Epidermal melanocyte (primary cell): Measurements from ENCODE around the gene FAM13A.
"Not testable (repeated sequence)": the region's sequence is repeated elsewhere in the genome, so short reads cannot be mapped to it uniquely, and the experiment has no call there.

Experiments
- DNase-seq: peaks from one replicate; pipeline ENCODE4 v3.0.0; 2011; ENCODE audit warnings: low spot score; ENCODE audit not compliant: insufficient read length

The FAM13A gene

GRCh38 chr4:88853583-88853982, 203.4 kb downstream of the FAM13A start:
- not testable (repeated sequence) for DNase-seq

GRCh38 chr4:88846206-88846790, 210.7 kb downstream of the FAM13A start:
- DNase-seq = no peak

GRCh38 chr4:88843067-88843685, 213.8 kb downstream of the FAM13A start:
- no peak for DNase-seq

- DNase-seq = no peak
These were observed 215.3 kb downstream of the FAM13A start for GRCh38 chr4:88841635-88842034.

GRCh38 chr4:88836216-88836615, 220.8 kb downstream of the FAM13A start:
- no peak for DNase-seq

GRCh38 chr4:88831031-88831430, 226.0 kb downstream of the FAM13A start:
- no peak for DNase-seq

- DNase-seq = no peak
These were observed 226.4 kb downstream of the FAM13A start for GRCh38 chr4:88830598-88830997.

GRCh38 chr4:88828842-88829571, 228.0 kb downstream of the FAM13A start:
- no peak for DNase-seq

GRCh38 chr4:88827442-88827841, 229.5 kb downstream of the FAM13A start:
- no peak for DNase-seq

GRCh38 chr4:88826771-88827170, 230.2 kb downstream of the FAM13A start:
- no peak for DNase-seq

- DNase-seq = no peak
These were observed 231.1 kb downstream of the FAM13A start for GRCh38 chr4:88825931-88826330.

- DNase-seq = peak; percentile 40
These were observed 233.7 kb downstream of the FAM13A start for GRCh38 chr4:88823058-88823919.

- no peak for DNase-seq
These were observed 234.8 kb downstream of the FAM13A start for GRCh38 chr4:88822034-88822789.

GRCh38 chr4:88821522-88821921, 235.5 kb downstream of the FAM13A start:
- DNase-seq = no peak

GRCh38 chr4:88820698-88821415, 236.1 kb downstream of the FAM13A start:
- DNase-seq = no peak

- no peak for DNase-seq
These were observed 236.9 kb downstream of the FAM13A start for GRCh38 chr4:88819818-88820697.

- no peak for DNase-seq
These were observed 238.1 kb downstream of the FAM13A start for GRCh38 chr4:88818631-88819470.

- DNase-seq = no peak
These were observed 239.2 kb downstream of the FAM13A start for GRCh38 chr4:88817740-88818139.
